GM21786 (cell line): ENCODE data around the gene WDR49.

Experiments used
- ATAC-seq: cut with Tn5 transposase; IDR thresholded peaks from one replicate; pipeline ENCODE4 v1.9.1; 2021; ENCODE audit not compliant: unreplicated experiment

WDR49 gene

DNA sequence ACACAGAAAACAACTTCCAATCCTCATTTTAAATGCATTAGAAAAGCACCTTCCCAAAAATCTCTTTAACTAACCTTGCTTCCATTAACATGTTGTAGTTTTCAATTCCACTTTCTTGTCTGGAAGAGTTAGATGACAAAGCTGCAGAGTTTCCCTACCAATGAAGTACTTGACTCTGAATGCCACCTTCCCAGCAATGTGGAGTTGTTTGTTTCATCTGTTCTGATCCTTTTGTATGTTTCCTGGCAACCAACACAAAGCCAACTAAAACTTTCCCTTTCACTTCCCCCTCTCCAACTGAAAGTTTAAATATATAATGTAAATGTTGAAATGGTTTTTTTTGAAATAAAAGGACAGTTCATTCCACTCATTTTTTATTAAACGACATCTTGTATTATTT lies at the start of gene WDR49:
Gene WDR49, minus strand, starts transcription at position 183 of the 400 bp plus-strand sequence. CDS start 517 bp downstream, outside the sequence.
- peak; percentile 65 for ATAC-seq

DNA sequence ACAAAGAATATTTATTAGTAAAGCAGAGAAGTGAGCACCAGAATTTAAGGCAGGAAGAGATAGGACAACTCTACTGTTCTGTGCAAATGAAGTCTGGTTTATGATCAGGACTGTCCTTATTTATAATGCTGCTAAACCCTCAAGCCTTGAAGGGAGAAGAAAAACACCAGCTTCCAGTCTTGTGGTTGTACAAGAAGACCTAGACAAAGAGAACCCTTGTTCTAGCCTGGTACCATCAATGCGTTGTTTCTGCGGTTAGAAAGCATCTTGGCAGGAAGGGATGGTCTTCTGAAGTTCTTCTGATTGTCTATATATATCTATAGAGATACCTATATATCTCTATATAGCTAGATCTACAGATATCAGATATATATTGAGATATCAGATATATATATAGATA lies 47.2 kb upstream of the WDR49 start:
- ATAC-seq: no peak

DNA sequence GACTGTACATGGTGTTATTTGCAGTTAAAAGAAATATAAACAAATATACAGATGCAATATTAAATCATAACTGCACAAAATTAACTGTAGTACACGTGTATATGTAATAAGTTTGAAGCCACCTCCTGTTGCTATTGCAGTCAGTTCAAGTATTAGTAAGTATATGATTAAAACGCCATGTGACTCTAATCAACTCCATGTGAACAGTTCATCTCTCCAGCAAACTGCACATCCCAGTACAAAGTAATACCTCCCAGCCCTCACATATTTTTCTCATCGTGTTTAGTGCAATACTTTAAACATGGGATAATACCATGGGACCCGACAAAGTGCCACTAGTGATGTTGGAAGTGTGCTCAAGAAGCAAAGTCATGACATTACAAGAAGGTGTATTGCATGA lies 46.3 kb upstream of the WDR49 start:
- ATAC-seq: no peak

DNA sequence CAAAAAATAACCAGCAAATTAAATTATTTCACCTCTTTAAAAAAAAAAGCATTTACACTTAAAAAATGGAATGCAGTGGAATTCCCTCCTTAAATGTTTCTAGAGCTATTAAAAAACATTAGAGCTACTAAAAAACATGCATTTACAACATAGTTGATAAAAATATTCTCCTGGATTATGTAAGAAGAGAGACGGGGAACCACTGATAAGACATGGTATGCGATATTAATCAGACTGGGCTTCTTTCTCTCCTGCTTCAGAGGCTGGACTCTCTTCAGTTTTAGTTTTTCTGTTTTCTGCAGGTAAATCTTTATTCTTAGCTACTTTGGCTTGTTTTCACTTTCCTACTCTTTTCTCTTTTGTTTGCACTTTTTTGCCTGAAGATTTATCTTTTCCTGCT lies 40.4 kb upstream of the WDR49 start:
- no peak for ATAC-seq

DNA sequence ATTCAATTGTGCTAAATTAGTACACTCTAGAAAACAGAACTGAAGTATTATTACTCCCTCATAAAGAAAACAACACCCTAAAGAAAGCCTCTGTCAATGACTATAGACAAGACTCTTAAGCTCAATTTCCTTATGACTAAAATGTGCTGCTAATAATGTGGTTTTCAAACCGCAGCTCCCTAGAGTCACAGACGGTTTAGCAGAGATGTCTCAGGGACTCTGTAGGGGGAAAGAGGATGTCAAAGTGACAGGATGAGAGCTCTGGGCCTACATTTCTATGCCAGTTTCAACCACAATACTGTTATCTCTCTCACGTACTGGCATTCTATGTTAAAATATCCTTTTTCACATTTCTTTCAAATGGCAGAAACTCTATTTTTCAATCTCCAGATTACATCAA lies 37.6 kb upstream of the WDR49 start:
- ATAC-seq: peak; percentile 100

DNA sequence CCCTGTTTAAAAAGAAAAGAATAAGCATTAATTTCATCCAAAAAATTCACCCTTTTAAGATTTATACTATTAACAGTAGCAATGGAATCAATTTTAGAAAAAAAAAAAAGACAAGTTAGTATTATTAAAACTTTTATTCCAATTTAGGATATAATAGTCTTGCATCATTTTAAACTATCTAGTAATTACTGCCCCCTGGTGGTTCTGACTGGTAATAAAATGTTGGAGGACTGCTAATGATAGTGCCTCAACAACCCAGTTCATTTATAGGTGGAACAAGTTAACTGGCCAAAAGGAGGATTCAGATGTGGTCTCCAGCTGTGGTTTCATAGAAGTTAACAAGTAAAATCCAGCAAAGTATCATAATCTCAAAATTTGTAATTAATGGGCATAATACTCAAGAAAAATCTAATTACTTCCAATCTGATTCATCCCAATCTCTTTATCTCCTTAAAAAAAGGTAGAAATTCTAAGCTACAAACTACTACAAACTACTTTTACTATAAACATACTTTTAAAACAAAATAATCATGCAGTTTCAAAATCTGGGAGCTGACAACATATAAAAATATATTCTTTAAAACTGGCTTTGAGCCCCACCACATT lies 30.7 kb upstream of the WDR49 start:
- peak; percentile 80 for ATAC-seq

DNA sequence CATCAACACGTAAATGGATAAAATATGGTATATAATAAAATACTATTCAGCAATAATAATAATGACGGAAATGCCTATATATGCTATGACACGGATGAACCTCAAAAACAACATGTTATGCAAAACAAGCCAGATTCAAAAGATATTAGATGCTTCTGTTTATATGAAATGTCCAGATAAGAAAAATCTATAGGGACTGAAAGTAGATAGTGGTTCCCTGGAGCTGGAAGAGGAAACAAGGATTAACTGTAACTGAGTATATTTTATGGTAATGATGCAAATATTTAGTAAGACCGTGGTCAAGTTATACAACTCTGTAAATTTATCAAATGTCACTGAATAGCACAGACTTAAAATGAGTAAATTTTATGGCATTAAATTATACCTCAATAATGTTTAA lies 25.8 kb upstream of the WDR49 start:
- no peak for ATAC-seq

DNA sequence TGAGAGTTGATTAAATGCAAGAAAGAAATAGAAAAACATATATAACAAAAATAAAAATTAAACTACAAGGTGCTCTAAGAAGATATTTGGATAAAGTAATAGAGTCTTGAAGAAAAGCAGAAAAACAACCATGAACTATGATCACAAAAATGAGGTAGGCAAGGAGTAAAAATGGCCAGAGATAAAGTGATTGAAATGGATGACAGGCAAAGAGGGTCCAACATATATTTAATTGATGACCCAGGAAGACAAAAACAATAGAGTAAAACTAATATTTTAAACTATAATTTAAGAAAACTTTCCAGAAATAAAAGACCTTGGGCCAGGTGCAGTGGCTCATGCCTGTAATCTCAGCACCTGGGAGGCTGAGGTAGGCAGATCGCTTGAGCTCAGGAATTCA lies 22.1 kb upstream of the WDR49 start:
- ATAC-seq: no peak

DNA sequence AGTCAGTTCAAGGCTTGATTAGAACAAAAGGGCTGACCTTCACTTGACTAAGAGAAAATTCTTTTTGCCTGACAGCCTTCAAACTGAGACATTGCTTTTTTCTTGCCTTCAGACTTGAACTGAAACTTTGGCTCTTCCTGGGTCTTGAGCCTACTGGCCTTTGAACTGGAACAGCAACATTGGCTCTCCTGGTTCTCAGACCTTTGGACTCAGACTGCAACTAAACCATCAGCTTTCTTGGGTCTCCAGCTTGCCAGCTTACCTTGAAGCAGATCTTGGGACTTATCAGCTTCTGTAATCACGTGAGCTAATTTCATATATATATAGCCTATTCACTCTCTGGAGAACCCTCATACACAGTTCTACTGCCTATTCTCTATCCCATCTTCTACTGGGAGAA lies 19.5 kb upstream of the WDR49 start:
- no peak for ATAC-seq

DNA sequence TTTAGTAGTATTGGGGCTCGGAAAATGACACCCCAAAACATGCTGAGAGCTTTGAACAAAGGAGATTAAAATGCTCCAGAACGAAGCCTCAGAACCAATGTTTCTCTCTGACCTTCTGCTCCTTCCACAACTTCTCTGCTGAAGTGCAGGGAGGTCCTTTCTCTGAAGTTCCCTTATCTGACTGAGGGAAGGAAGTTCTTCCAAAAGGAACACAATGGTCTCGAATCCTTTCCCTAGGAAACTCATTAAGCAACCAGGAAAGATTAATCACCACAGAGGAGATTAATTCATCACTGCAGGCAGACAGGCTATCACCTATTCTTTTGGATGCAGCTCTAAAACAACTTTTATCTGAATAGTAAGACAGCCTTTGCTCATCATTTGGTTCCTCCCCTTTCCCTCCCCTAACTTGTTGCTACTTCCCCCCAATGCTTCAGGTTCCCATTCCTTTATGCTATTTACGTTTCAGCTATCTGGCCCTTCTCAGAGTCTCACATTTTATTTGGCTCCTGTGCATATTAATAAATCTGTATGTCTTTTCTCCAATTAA lies 18.2 kb upstream of the WDR49 start:
- no peak for ATAC-seq

DNA sequence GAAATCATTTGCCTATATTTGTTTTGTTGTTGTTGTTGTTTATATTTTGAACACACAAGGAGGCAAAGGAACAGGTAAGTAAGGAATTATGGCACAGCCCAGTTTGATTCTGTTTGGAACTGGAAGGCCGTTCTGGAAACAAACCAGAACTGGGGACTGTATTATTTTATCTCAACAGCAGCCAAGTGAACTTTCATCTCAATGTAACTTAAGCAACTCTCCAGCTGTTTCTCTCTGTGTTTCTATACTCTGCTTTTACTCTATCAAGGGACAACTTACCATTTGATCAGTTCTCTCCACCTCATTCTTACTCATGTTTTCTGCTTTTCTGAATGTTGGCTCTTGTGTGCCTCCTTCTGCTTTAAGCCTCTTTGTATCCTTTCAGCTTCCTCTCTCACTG lies 16.0 kb upstream of the WDR49 start:
- no peak for ATAC-seq

DNA sequence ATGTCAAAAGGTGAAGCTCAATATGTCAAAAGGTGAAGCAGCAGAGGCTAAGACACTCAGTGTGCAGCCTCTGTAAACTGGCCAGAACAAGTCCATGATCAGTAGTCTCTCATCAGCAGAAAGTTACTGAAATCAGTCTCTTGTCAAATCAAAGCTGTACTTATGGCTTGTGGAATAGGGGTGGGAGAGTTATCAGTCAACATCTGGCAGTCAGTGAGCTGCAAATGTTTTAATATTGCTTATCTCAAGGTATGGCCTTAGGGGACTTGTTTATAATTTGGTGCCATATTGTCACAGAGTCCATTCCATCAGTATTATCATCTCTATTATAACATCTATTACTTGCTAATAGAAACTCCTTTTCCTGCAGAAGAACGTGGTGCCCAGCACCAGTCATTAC lies 14.9 kb upstream of the WDR49 start:
- no peak for ATAC-seq

DNA sequence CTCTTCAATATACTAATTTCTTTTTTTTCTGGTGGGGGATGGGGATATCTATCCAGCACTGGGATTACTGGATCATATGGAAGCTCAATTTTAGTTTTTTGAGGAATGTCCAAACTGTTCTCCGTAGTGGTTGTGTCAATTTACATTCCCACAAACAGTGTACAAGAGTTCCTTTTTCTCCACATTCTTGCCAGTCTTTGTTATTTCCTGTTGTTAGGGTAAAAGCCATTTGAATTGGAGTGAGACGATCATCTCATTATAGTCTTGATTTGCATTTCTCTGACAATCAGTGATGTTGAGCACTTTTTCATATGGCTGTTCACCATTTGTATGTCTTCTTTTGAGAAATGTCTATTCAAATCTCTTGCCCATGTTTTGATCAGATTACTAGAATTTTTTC lies 12.8 kb upstream of the WDR49 start:
- no peak for ATAC-seq

DNA sequence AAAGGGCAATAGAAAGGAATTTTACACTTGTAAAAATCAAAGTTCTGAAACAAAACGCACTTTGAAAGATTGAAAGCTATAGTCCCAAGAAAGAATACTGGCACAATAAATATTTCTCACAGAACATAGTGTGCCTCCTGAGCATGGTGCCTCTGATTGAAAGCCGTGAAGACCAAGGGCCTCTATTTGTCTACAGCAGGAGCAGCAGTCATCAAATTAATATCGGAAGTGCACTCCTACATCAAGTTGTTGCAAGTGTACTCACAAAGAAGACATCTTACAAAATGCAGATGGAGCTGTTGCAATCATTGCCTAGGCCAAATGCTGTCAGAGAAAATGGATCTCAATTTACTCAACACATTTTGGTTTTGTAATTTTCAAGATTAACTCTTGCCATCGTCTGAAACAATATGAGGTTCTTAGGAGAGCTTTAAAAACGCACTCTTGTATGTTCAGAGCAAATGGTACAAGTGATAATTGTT lies 9.2 kb upstream of the WDR49 start:
- no peak for ATAC-seq

DNA sequence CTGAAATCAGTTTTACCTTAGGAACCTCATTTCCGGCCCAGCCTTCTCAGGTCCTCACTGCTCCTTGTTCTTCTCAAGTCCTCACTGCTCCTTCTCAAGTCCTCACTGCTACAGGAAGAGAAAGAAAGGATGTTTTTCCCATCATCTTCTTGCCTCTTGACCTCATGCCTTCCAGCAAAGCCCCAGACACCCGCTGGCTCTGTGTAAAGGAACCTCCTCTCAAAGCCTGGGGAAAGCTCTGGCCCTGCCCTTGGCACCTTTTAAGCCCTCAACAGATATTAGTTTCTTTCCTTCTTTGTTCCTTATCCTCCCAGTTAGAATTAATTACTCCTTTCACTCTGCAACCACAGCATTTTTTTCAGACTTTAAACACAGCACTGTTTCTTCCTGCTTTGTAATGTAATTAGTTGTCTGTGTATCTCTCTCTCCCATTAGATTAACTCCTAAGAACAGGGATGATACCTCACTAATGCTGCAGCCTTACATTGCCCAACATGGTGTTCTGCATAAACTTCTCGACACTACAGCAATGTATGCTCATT lies 4.0 kb upstream of the WDR49 start:
- no peak for ATAC-seq

DNA sequence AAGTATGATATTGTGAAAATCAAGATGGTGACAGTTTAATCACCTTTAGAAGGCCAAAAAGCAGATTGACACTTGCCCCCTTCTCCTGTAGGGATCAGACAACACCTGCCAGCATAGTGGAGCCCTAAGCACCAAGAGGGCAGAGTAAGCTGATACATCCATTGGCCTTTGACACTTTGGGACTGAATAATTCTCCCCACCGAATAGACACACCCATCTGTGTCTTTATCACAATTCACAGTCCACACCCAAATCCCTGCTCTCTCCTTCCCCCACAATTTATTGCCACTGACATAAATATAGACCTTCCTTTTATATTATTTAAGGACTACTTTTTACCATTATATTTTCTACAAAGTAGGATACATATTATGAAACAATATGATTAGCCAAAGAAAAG lies 3.1 kb upstream of the WDR49 start:
- ATAC-seq: no peak

DNA sequence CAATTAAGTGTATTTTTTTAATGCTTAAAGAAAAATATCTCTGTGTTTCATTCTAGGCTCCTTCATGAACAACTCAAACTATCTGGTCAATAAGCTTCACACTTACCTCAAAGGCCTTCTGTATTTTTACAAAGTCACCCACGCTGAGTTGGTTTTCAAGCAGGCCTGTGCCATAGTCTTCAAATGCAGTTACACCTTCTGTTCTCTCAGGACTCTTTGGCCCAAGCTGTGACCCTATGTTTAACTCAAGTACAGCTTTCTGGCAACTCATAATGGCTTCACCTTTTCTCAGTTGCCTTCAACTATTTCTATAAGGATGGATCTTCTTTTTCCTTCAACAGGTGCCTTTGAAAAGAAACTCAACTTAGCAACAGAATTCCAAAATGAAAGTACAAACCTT lies 587 bp downstream of the WDR49 start:
- peak; percentile 10 for ATAC-seq

DNA sequence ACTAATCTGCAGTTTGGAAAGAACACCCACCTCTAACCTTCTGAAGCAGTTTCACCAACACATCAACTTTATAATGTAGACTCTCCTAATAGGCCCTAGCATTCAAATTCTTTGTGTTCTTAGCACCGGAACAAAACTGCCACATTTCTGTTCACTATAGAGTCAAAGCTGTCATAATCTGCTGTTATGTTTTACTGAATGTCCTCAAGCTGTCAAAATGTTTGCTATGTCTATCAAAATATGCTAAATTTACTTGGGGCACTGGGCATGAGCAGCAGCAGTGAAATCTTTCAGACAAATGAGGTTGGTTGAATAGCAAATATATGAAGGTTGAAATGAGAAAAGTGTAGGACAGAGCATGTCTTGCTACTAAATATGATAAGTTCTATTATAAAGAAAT lies 1.9 kb downstream of the WDR49 start:
- no peak for ATAC-seq

DNA sequence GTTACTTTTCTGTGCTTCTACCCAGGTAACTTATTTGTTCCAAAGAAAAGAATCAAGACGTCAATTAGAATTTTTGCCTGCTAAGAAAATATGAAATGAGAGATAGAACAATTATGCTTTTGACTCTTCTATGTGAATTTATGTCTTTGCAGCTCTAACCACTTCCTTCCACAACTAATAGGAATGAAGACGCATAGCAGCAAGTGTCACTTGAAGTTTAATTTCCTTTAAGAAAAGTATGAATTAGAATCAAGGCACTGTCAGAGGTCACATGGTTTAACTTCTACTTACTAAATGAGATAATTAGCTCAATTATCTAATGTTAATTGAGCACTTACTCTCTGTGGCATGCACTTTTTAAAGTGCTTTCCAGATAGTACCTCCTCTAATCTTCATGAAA lies 3.3 kb downstream of the WDR49 start:
- no peak for ATAC-seq

DNA sequence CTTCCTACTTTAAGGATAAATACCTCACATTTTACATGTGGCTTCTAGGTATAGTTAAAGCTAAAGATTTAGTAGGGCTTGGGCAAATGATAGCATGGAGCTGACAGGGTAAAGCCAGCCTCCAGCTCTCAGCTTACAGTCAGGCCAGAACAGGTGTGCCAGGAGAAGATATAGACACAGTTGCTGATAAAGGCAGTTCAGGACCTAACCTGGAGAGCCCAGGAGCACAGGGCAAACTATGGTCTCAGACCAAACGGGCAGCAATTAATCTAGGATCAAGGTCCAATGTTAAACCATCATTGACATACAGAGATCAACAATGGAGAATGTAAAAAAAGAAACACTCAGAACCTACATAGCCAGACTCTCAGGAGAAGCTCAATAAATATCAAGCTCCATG lies 4.0 kb downstream of the WDR49 start:
- no peak for ATAC-seq

DNA sequence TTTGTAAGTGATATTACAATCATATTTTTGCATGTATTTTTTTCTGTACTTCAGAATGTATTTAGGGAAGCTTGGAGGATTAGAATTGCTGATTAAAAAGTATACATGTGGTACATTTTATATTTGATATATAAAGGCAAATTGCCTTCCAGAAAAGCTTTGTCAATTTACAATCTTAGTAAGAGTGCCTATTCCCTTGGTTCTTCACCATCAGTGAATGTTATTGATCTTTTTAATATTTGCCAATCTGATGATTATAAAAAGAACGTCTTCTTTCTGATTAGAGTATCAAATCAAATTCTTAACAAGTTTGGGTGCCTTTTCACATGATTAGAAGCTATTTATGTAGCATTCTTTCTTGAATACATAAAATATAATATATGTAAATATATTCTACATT lies 9.1 kb downstream of the WDR49 start:
- ATAC-seq: no peak

DNA sequence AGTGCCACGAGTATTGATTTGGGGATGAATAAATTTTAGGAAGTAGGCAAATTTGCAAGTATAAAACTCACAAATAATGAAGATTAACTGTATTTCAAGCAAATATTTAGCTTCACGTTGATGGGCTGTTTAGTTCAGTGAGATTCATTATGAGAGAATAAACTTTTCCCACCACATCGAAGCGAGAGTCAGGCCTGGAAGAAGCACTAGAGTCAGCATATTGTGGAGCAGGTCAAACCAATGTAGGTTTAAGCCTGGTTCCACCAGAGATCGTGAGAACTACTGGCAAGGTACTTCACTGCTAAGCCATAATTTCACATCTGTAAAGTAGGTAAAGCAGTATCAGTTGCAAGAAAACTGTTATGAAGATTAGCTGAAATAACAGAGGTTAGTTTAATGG lies 22.3 kb downstream of the WDR49 start:
- no peak for ATAC-seq

DNA sequence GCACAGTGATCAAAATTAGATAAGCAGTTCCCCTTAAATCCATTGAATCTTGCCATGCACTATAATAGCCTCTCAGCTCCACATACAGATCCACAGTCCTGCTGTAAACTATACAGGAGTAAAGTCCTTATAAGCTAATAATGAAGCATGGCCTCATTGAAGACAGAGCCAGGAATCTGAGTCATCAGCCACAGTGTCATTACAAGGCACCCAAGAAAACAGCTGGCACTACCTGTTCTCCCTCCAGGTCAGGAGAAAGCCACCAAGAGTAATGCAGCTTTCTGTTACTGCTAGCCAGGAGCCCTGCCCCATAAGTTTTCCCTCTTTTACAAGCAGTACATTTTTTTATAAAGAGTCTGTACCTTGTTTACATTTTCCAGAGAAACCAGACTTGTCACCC lies 27.3 kb downstream of the WDR49 start:
- ATAC-seq: no peak
